Right renal pelvis (tissue), 4 donors: Measurements from ENCODE around the gene INTS11. TPM values are rescaled to one million over a fixed set of nuclear protein-coding genes. Genes with fewer than 3 reads are reported as not detected.

ENCODE experiments used
- DNase-seq, 4 donors: peaks; one replicate each; pipeline ENCODE4 v3.0.0-alpha.2; 2013; ENCODE audit warnings: low read depth in 4 of 4, low spot score in 3 of 4, missing footprints in 1 of 4
- polyA plus RNA-seq, 4 donors: library from polyadenylated mRNA; unstranded; fragments of 120-200 nt; gene quantifications; one replicate each; pipeline ENCODE4 v1.2.1, GENCODE V29; 2013; ENCODE audit not compliant: insufficient read length in 4 of 4

INTS11 gene
- polyA plus RNA-seq, 4 donors, result 104 to 117 (median 110) TPM

DNA sequence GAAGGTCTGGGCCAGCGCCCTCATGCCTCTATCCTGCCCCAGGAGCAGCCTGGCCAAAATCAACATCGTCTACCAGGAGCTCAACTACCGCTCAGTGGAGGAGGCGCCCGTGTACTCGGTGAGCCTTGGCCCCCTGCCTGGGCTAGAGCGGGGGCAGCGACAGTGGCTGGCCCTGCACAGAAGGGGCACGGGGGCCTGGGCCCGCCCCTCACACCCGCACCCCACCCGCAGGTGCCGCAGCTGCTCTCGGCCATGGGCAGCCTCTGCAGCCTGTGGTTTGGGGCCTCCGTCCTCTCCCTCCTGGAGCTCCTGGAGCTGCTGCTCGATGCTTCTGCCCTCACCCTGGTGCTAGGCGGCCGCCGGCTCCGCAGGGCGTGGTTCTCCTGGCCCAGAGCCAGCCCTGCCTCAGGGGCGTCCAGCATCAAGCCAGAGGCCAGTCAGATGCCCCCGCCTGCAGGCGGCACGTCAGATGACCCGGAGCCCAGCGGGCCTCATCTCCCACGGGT lies 33.4 kb downstream of the INTS11 start:
- no peak for DNase-seq

DNA sequence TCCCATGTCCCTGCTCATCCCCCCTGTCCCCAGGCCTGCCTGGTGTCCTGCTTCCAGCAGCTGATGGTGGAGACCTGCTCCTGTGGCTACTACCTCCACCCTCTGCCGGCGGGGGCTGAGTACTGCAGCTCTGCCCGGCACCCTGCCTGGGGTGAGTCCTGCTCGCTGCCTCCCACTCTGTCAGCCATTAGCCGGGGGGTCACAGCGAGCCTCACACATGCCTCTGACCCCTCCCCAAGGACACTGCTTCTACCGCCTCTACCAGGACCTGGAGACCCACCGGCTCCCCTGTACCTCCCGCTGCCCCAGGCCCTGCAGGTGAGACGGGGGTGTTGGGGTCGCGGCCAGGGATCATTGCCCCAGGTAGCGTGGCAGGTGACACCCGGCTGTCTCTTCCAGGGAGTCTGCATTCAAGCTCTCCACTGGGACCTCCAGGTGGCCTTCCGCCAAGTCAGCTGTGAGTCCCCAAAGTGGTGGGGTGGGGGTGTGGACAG lies 34.2 kb downstream of the INTS11 start:
- DNase-seq, result no peak

DNA sequence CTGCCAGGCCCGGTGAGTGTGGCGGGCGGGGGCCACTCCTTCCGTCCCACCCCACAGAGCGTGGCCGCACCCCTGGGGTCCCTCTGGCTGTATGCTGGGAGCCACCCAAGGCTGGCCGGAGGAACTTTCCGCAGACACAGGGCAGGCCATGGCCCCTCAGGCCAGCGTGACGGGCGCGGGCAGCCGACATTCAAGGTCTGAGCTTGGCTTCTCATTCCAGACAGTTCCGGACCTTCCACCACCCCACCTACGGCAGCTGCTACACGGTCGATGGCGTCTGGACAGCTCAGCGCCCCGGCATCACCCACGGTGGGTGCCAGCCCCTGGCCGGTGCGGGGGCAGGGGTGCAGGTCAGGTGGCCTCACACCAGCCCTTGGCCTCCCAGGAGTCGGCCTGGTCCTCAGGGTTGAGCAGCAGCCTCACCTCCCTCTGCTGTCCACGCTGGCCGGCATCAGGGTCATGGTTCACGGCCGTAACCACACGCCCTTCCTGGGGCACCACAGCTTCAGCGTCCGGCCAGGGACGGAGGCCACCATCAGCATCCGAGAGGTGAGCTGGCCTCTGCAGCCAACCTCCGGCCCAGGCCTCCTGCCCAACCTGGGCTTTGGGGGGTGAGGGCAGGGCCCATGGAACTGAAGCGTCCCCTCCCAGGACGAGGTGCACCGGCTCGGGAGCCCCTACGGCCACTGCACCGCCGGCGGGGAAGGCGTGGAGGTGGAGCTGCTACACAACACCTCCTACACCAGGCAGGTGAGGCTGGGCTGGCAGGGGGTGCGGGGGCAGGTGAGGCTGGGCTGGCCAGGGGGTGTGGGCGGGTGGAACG lies 37.0 kb downstream of the INTS11 start:
- no peak for DNase-seq

DNA sequence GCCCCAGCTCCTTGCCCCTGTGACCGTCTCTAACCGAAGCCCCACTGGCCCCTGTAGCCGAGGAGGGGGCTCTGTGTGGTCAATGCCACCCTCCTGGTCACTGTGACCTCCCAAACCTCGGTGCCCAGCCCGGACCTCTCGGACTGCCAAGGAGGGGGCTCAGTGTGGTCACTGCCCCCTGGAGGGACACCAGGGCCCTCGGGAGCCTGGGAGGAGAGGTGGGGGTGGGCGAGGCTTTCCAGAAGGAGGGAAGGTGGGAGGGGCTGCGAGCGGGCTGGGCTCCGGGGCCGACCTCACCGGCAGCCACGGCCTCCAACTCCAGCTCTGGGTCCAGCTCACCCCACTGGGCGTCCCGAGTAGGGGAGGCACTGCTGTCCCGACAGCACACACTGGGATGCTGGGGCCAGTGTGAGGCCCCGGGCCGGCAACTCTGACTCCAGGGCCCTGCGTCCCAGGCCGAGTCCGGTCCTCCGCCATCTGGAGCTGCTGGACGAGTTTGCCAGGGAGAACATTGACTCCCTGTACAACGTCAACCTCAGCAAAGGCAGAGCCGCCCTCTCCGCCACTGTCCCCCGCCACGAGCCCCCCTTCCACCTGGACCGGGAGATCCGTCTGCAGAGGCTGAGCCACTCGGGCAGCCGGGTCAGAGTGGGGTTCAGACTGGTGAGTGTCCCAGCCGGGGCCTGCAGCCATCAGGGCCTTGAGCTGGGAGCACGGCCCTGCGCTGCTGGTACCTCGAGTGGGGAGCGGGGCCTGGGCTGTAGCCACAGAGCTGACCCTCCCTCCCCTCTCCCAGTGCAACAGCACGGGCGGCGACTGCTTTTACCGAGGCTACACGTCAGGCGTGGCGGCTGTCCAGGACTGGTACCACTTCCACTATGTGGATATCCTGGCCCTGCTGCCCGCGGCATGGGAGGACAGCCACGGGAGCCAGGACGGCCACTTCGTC lies 37.9 kb downstream of the INTS11 start:
- no peak for DNase-seq

DNA sequence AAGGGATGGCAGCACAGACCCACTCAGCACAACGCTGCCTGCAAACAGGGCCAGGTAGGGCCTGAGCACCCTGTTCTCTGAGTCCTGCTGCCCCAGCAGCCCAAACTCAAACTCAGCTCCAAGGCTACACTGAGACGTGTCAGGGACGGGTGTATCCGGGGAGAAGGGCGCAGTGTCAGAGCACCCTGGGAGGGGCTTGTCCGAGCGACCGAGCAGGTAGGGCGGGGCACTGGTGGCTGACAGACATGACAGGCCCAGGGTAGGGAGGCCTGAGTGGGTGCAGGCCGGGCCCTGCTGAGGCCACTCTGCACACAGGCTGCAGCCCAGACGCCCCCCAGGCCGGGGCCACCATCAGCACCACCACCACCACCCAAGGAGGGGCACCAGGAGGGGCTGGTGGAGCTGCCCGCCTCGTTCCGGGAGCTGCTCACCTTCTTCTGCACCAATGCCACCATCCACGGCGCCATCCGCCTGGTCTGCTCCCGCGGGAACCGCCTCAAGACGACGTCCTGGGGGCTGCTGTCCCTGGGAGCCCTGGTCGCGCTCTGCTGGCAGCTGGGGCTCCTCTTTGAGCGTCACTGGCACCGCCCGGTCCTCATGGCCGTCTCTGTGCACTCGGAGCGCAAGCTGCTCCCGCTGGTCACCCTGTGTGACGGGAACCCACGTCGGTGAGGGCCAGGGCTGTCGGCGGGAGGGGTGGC lies 38.7 kb downstream of the INTS11 start:
- DNase-seq, result no peak

DNA sequence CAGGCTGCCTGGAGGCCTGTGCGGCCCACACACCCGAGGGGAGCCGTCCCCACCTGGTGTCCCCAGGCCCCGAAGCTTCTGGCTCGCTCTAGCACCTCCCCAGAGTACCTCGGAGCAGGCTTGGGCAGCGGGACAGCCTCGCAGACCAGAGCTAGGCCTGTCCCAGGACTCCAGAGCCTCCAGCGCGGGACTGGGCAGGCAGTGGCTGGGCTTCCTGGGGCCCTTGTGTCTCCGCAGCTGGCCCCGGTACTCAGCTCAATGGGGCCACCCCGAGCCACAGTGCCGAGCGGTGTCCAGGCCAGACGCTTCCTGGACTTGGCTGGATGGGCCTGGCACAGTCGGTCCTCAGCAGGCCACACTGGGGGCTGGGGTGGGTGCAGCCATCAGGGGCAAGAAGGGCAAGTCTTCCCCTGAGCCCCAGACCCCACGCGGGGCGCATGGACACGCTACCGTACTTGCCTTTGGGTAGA lies 39.3 kb downstream of the INTS11 start:
- DNase-seq, result no peak

DNA sequence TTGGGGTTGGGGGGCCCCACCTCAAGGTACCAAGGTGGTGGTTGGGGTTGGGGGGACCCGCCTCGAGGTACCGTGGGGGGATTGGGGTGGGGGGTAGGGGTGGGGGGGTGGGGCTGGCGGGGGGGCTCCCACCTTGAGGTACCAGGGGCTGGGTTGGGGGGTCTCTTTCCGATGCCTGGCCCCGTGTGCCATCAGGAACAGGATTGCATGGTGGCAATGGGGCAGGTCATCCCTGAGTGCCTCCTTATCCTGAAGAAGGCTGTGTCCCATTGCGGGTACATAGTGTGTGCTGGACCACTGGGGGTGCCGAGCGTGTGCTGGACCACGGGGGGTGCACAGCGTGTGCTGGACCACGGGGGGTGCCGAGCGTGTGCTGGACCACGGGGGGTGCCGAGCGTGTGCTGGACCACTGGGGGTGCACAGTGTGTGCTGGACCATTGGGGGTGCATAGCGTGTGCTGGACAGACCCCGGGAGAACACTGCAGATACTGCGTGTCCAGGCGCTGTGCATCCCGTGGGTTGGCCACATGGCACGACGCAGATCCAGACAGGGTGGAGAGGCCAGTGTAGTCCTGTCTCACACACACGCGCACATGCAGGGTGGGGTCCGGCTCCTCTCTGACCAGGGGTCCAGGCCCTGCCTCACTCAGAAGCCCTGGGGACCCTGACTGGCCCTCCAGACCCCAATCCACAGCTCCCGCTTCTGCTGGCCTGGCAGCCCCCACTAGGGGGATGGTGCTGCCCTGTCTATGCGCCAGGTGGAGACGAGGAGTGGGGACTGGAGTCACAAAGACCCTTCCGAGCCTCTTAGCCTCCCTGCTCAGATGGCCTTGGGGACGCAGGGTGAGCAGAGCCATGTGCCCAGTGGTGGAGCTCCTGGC lies 40.0 kb downstream of the INTS11 start:
- DNase-seq, result no peak

DNA sequence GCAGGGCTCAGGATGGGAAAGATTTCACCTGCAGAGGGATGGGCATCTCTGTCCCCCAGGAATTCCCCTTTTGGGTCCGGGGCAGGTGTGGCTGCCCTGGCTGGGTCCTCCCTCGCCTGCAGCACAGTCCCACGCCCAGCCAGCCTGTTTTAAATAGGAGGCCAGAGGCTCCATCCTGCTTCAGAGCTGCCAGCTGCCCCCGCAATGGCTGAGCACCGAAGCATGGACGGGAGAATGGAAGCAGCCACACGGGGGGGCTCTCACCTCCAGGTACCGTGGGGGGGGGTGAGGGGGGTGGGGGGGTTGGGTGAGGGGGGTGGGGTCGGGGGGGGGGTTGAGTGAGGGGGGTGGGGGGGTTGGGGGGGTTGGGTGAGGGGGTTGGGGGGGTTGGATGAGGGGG lies 40.6 kb downstream of the INTS11 start:
- DNase-seq, result no peak

DNA sequence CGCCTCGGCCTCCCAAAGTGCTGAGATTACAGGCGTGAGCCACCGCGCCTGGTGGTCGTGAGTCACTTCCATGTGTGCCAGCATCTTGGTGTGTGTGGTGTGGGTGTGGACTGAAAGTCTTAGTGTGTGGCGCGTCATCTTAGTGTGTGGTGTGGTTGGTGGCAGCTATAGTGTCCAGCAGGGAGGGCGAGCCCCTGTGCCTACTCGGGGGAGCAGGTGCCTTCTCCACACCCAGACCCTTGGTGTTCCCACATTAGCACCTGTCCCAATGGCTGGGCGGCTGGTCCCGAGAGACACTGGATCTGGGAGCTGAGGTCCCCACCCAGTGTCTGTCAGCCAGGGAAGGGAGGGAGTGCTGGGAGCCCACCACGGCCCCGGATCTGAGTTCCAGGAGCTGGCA lies 41.5 kb downstream of the INTS11 start:
- no peak for DNase-seq

DNA sequence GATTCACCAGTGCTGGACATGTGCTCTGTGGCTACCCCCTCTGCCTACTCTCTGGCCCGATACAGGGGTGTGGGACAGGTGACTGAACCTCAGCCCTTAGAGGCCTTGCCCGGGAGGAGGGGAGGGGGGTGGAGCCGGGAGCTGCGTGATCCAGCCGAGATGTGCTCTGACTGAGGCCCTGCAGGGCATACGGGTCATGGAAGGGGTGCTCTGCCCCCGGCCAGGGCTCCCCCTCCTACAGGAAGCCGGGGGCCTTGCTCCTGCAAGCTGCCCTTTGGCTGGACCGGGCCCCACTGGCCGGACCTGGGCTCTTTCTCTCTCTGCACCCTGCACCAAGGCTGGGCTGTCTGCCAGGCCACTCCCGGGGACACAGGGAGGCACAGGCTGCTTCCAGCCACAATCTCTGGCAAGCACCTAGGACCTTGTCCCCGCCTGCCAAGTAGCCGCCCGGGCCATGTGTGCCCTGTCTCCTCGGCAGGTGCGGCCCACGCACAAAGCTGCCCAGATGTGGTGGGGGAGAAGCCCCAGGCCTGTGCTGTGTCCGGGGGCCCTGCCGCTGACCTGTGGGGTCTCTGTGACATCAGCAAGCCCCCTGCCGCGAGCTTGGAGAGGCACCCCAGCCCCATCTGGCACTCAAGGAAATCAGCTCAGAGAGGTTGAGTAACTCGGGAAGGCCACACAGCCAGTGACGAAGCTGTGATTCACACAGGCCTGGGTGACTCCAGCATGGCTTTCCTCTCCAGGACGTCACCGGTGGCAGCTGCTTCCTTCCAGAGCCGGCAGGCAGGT lies 42.7 kb downstream of the INTS11 start:
- no peak for DNase-seq

DNA sequence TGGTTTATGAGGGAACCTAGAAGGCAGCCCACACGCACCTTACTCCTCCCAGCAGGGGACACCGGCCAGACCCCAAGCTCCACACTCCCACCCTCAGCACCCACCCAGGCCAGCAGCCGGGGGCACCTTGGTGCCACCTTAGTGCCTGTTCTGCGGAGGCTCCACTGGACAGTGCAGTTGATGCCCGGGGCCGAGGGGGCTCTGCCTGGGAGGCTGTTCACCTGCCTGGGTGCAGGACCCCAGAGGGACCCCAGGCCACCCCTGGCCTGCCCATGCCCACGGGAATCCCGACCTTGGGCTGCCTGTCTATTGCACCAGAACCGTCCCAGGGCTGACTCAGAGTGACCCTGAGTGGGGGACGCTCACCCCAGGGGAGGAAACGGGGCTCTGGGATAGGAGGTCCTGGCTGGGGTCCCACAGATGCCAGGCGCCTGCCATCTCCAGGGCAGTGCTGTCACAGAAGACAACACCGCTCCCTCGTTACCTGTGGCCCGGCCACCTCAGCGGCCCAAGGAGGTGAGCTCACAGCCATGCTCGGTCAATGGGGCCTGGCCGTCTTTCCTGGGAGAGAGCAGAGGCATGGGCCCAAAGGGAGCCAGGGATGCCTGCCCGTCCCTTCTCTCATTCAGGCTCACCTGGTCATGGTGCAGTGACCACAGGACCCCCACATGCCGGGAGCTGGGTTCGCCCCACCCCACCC lies 43.5 kb downstream of the INTS11 start:
- no peak for DNase-seq

DNA sequence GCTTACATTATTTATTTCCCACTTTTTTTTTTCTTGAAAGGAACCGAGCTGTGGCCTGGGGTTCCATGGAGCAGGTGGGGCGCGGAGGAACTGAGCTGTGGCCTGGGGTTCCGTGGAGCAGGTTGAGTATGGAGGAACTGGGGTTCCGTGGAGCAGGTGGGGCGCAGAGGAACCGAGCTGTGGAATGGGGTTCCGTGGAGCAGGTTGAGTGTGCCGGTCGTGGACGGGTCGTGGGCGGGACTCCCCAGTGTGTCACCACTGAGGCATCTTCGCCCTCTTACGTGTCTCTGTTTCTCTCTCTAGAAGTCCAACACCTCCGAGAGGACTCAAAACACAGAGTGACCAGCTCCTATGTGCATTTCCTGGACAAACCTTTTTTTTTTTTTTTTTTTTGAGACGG lies 45.4 kb downstream of the INTS11 start:
- DNase-seq, result no peak

DNA sequence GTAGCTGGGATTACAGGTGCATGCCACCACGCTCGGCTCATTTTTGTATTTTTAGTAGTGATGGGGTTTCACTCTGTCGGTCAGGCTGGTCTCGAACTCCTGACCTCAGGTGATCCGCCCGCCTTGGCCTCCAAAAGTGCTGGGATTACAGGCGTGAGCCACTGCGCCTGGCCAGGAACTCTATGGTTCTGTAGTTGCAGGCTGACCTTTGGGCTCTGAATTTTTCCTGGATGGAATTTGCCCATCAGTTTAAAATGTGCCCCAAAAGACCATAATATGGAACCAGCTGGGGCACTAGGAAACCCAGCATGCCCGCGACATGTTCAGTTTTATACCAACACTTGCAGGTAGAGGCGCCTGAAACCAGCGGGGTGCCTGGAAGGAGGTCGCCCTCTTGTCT lies 45.8 kb downstream of the INTS11 start:
- DNase-seq, result no peak

DNA sequence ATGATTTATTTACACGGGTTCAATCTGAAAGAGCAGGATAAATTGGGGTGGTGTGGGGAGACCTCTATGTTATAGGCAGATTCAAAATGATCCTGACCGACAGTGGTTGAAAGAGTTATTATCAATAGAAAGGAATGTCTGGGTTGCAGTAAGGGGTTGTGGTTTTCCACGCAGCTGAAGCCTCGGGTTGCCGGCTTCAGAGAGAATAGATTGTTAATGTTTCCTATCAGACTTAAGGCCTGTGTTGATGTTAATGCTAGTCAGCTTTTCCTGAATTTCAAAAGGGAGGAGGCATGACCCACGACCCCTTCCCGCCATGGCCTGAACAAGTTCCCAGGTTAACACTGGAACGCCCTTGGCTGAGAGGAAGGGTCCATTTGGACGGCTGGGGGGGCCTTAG lies 48.6 kb downstream of the INTS11 start:
- DNase-seq, result no peak

DNA sequence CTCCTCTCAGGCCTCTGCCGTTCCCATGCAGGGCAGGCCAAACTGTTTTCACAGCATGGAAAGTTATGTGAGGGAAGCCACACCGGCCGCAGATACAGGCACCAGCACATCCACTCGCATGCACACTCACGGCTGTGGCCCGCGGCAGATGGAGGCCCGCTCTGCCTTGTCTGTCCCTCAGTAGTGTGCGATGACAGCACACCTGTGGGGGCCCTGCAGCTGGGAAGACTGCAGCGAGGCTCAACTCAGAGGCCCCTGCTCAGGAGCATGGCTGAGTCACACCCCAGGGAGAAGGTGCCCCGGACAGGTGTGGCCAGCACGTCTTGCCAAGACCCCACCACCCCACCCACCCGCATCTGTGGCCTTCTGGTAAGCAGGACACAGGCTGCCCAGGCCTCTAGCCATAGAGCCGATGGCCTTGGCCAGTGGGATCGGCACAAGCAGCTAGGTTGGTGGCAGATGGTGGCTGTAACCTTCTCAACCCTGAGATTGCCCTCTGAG lies 49.5 kb downstream of the INTS11 start:
- no peak for DNase-seq

DNA sequence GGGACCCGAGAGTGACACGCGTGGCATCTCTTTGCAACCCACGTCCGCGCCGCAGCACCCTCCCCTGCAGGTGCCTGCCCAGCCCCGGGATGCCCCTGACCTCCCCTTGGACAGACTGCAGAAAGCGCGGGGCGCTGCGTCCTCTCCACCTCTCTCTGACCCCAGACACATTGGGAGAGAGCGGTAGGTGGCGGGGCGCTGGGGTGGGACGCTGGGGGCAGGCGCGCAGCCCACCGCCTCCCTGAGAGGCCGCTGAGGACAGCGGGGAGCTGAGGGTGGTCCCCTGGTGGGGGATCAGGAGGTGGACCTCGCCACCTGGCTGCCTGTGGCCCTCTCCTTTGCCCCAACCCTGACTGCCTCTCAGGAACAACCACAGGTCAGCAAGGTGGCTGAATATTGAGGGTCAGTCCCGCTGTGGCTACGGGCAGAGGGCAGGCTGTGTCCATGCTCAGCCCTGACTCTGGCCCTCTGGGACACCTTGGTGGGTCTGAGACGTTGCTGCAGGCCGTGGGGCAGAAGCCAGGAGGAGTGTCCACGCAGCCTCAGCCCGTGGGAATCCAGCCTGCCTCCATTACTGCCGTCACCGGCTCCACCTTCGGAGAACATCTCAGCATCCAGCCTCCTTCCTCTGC lies 50.0 kb downstream of the INTS11 start:
- no peak for DNase-seq

DNA sequence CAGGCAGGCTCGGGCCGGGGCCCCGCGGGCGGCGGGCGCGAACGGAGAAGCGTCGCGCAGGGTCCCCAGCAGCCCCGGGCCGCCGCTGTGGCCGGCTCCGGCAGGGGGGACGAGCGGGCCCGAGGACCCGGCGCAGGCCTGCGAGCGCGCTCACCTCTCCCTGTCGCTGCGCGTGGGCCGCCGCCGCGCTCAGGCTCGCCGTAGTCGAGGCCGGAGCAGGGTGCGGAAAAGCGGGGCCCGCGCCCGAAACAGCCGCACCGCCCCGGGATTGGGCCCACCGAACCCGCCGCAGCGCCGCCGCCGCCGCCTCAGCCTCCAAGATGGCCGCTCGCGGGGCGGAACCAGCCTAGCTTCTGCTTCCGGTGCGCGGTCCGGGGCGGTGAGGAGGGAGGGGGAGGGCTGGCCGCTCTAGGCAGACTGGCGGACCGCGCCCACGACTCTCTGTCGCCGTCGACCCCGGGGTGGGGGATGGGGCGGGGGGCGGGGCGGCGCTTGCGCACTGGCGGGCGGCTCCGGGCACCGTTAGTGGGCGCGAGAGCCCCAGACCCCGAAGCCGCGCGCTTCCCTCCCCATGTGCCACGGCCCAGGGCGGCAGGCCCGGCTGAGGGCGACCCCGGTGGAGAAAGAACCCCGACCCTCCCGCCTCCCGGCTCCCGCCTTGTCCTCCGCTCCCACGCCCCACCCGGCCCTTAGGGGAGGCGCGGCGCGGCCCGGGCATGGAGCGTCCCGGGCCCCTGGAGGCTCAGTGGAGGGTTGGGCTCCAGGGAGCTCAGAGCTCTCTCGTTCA lies 50.8 kb downstream of the INTS11 start, which contains the start of gene UBE2J2:
UBE2J2 (minus strand) TSS at position 343 of the 787 bp plus-strand sequence. CDS start 5,862 bp downstream, outside the sequence.
- peak; percentile 71 to 81 (median 78) for DNase-seq
